GM23248 (cell line): Measurements from ENCODE around the gene COQ9.

Experiments
- EZH2 ChIP-seq: fragments of 200-600 bp; sonication (generic); IDR thresholded peaks from 2 replicates; pipeline ENCODE4 v1.6.1; 2018; ENCODE audit warnings: antibody characterized with exemption, mild to moderate bottlenecking; ENCODE audit not compliant: insufficient read depth, poor library complexity, severe bottlenecking
- EZH2phosphoT487 ChIP-seq: fragments of 200-600 bp; sonication (generic); IDR thresholded peaks from 2 replicates; pipeline ENCODE4 v1.6.1; 2018; ENCODE audit warnings: antibody characterized with exemption, moderate library complexity, mild to moderate bottlenecking, low read depth; ENCODE audit not compliant: insufficient read depth

DNA sequence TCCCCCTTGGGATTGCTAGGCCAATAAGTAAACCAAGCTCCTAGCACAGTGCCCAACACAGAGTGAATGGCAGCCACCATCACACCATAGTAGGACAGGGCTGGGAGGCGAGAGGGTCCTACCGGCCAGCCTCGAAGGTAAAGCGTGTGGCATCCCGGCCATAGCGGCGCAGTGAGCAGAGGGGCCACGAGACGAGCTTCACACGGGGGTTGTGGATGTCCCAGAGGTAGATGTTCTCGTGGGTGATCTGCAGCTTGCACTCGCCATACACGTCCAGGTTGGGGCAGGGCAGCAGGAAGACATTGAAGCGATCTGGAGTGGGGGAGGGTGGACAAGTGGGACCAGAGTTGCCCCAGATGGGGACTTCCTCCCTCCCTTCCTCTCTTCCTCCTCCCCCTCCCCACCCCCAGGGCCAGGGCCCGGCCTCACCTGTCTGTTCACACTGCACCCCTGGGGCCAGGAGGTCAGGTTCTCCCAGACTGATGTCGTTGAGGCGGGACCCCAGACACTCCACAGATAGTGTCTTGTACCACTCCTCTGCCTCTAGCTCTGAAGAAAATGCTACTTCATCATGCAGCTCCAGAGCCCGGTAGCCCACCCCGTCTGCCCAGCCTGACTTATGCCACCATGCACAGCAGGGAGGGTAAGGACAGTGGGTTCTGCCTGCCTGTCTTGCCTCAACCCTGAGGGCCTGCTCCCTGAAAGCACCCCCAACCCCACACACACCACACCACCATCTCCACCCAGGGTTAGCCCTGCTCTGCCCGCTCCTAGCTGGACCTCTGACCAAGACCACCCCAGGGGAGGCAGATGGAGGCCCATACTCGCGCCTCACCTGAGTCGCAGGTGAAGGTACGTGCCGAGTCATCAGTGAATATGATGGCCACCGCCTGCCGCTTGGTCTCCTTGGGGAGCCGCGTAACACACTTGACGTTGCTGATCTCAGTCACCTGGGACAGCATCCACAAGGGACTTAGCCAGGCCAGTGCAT lies 27.7 kb downstream of the COQ9 start:
- TF ChIP-seq EZH2, result no peak
- TF ChIP-seq EZH2phosphoT487, result no peak
